ENCODE results near the gene FAM193A.

DNA sequence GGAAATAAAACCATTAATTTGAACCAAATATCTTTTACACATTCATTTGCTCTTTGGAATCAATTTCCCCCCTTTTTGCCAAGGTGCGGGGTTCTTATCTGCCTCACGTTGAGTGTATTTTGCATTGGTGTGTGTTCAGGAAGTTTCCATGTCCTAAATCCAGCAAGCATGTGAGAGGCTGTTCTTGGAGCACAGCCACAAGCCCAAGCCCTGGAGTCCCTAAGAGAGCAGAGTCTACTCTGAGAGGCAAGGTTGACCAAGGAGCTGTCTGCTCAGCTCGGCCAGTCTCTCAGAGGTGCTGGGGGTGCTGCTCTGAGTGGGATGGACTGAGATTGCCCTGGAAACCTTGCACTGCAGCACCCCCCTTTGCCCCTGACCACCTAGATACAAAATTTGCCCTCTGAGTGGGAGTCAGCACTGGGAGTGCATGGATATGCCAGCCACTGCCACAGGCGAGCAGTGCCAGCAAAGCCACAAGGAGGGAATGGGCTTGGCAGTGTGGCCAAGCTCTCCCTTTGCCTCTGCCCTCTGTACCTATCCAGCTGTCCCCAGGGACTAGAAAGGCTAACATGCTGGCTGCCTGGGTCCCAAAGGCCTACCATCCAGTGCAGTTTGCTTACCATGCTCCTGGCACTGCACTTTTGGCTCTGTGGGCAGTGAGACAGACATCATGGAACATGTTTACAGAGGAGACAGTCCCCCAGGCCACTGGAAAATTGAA lies 20.5 kb upstream of the FAM193A start:
- TF ChIP-seq, protein P1, sequence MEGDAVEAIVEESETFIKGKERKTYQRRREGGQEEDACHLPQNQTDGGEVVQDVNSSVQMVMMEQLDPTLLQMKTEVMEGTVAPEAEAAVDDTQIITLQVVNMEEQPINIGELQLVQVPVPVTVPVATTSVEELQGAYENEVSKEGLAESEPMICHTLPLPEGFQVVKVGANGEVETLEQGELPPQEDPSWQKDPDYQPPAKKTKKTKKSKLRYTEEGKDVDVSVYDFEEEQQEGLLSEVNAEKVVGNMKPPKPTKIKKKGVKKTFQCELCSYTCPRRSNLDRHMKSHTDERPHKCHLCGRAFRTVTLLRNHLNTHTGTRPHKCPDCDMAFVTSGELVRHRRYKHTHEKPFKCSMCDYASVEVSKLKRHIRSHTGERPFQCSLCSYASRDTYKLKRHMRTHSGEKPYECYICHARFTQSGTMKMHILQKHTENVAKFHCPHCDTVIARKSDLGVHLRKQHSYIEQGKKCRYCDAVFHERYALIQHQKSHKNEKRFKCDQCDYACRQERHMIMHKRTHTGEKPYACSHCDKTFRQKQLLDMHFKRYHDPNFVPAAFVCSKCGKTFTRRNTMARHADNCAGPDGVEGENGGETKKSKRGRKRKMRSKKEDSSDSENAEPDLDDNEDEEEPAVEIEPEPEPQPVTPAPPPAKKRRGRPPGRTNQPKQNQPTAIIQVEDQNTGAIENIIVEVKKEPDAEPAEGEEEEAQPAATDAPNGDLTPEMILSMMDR (IDR thresholded peaks at IDR 0.05; ENCODE audit: low read length), result no peak
- TF ChIP-seq EZH2 (IDR thresholded peaks at IDR 0.05; ENCODE audit: borderline replicate concordance, low read length), result no peak

Data from OCI-LY1 (cell line).